Mesothelial cell of epicardium (in vitro differentiated cells): Measurements from ENCODE around the gene DNAH10. TPM values are rescaled to one million over a fixed set of nuclear protein-coding genes. Genes with fewer than 3 reads are reported as not detected.

Experiments
- DNase-seq, 2 experiments: peaks; one replicate each; pipeline ENCODE4 v3.0.0; 2021; ENCODE audit warnings: low spot score in 2 of 2; ENCODE audit not compliant: unreplicated experiment in 2 of 2
- H3K27ac Mint-ChIP-seq: 2 replicates; pipeline ENCODE4 v1.8.0; 2021; ENCODE audit warnings: mixed read lengths
- H3K27me3 Mint-ChIP-seq: 2 replicates; pipeline ENCODE4 v1.8.0; 2021; ENCODE audit warnings: low read depth, mixed read lengths
- H3K36me3 Mint-ChIP-seq: 2 replicates; pipeline ENCODE4 v1.8.0; 2021; ENCODE audit warnings: mixed read lengths
- H3K4me1 Mint-ChIP-seq: 2 replicates; pipeline ENCODE4 v1.8.0; 2021; ENCODE audit warnings: mixed read lengths
- H3K4me3 Mint-ChIP-seq: 2 replicates; pipeline ENCODE4 v1.8.0; 2021; ENCODE audit warnings: mild to moderate bottlenecking, moderate library complexity, mixed read lengths
- H3K9me3 Mint-ChIP-seq: 2 replicates; pipeline ENCODE4 v1.8.0; 2021; ENCODE audit warnings: mixed read lengths
- total RNA-seq: library from RNA; stranded (reverse); gene quantifications from 3 replicates; pipeline ENCODE4 v1.2.1, GENCODE V29; 2021
- TF ChIP-seq, protein P1 (sequence below): fragments of 200-600 bp; sonication (generic); IDR thresholded peaks from one replicate; pipeline ENCODE4 v1.5.0; 2021; ENCODE audit warnings: antibody characterized with exemption; ENCODE audit not compliant: unreplicated experiment

The DNAH10 gene
- total RNA-seq, 1 donor from 2014 or later = 2.7 TPM

GRCh38 chr12:123958876-123959275 lies 196.8 kb downstream of the DNAH10 start:
- Mint-ChIP-seq H3K9me3 (no peaks in the 10 kb centered on the region), H3K4me3 (no peak overlapping the region), H3K36me3 (no peaks in the 10 kb centered on the region), H3K27me3 (no peaks in the 10 kb centered on the region), H3K27ac (no peak overlapping the region), H3K4me1 (peaks cover 20% of the 10 kb centered on the region)
- TF ChIP-seq, protein P1, sequence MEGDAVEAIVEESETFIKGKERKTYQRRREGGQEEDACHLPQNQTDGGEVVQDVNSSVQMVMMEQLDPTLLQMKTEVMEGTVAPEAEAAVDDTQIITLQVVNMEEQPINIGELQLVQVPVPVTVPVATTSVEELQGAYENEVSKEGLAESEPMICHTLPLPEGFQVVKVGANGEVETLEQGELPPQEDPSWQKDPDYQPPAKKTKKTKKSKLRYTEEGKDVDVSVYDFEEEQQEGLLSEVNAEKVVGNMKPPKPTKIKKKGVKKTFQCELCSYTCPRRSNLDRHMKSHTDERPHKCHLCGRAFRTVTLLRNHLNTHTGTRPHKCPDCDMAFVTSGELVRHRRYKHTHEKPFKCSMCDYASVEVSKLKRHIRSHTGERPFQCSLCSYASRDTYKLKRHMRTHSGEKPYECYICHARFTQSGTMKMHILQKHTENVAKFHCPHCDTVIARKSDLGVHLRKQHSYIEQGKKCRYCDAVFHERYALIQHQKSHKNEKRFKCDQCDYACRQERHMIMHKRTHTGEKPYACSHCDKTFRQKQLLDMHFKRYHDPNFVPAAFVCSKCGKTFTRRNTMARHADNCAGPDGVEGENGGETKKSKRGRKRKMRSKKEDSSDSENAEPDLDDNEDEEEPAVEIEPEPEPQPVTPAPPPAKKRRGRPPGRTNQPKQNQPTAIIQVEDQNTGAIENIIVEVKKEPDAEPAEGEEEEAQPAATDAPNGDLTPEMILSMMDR = no peak
- no peak for DNase-seq

DNA sequence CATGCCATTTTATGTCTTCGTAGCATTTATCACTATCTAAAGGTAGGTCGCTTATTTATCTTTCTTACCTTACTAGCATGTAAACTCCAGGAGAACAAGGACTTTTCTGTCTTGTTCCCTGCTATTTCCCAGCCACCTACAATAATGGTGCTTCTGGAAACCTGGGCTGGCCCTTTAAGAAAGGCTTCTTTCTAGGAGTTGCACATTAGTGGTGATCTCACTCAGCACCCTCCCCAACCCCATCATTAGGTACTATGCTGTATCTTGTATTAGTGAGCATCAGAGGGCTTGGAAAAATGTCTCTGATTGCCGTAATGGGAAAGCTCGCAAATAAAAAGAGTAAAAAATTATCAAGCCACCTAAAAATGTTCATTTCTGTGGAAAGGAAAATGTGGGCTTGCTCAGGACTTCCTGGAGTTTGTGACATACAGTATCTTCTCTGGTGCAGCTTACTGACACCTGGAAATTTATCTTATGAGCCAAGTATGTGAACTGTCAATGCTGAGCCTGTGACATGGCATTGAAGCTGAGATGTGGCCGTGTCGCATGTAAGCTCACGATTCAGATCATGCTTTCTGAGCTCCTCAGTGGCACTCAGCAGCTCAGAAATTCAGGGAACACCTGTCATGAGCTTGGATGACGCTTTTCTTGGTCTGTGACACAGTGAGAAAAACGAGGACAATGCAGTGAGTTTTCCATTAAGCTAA lies 198.1 kb downstream of the DNAH10 start:
- H3K4me3 Mint-ChIP-seq = no peak overlapping the region
- no peaks in the 10 kb centered on the region for H3K27me3 Mint-ChIP-seq
- peaks cover 20% of the 10 kb centered on the region for H3K4me1 Mint-ChIP-seq
- no peaks in the 10 kb centered on the region for H3K9me3 Mint-ChIP-seq
- TF ChIP-seq, protein P1 = no peak
- no peak for DNase-seq
- no peak overlapping the region for H3K27ac Mint-ChIP-seq
- no peaks in the 10 kb centered on the region for H3K36me3 Mint-ChIP-seq

- Mint-ChIP-seq H3K4me3 (no peak overlapping the region), H3K36me3 (no peaks in the 10 kb centered on the region), H3K4me1 (peaks cover 20% of the 10 kb centered on the region), H3K27ac (no peak overlapping the region), H3K9me3 (no peaks in the 10 kb centered on the region), H3K27me3 (no peaks in the 10 kb centered on the region)
- TF ChIP-seq, protein P1 = no peak
- DNase-seq = no peak
These were observed 198.8 kb downstream of the DNAH10 start for GRCh38 chr12:123960856-123961255.

GRCh38 chr12:123961585-123962345 lies 199.7 kb downstream of the DNAH10 start:
- H3K4me1 Mint-ChIP-seq = peaks cover 14% of the 10 kb centered on the region
- no peaks in the 10 kb centered on the region for H3K27me3 Mint-ChIP-seq
- TF ChIP-seq, protein P1 = no peak
- no peaks in the 10 kb centered on the region for H3K36me3 Mint-ChIP-seq
- no peak overlapping the region for H3K4me3 Mint-ChIP-seq
- H3K27ac Mint-ChIP-seq = no peak overlapping the region
- no peaks in the 10 kb centered on the region for H3K9me3 Mint-ChIP-seq
- no peak for DNase-seq

DNA sequence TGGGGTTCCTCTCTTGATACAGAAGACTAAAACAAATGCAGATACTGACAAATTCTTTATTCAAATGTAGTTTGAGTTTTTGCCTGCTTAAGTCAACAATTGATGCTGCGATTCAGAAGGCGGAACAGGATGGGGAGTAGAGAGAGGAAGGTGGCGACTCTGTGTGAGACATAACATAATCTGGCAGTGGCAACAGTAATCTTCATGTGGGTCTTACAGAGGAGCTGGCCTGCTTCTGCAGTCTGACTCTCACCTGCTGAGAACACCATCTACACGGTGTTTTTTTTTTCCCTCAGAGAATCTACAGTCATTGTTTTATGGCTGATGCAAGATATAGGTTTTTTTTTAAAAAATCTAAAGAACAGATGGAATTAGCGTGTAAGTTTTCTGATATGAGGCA lies 200.4 kb downstream of the DNAH10 start:
- H3K4me1 Mint-ChIP-seq = peaks cover 16% of the 10 kb centered on the region
- no peak overlapping the region for H3K4me3 Mint-ChIP-seq
- DNase-seq = no peak
- H3K27me3 Mint-ChIP-seq = no peaks in the 10 kb centered on the region
- no peaks in the 10 kb centered on the region for H3K36me3 Mint-ChIP-seq
- TF ChIP-seq, protein P1 = no peak
- H3K27ac Mint-ChIP-seq = no peak overlapping the region
- no peaks in the 10 kb centered on the region for H3K9me3 Mint-ChIP-seq
